GM12892 (cell line): Measurements from ENCODE around the gene ELP1.

Experiments
- POLR2A ChIP-seq: IDR thresholded peaks from 2 replicates; pipeline ENCODE4 v1.6.1; 2011; ENCODE audit warnings: low read depth, low read length, control low read depth
- POLR2AphosphoS5 ChIP-seq: IDR thresholded peaks from 2 replicates; pipeline ENCODE4 v1.6.1; 2011; ENCODE audit warnings: low read depth, low read length, control low read depth
- TAF1 ChIP-seq: IDR thresholded peaks from 2 replicates; pipeline ENCODE4 v1.6.1; 2011; ENCODE audit warnings: low read depth, mild to moderate bottlenecking, control low read depth, low read length, borderline replicate concordance

- TF ChIP-seq POLR2A (no peak), TAF1 (no peak), POLR2AphosphoS5 (no peak)
These were observed 95.9 kb downstream of the ELP1 start for GRCh38 chr9:108838017-108838416.
